GM19455 (cell line): ENCODE measurements around the gene SPAG8.
A peak's percentile ranks its signal among the peaks of the same experiment; 100 is the strongest.

ENCODE experiments used
- ATAC-seq: cut with Tn5 transposase; IDR thresholded peaks from one replicate; pipeline ENCODE4 v1.9.1; 2021; ENCODE audit not compliant: unreplicated experiment

The SPAG8 gene

GRCh38 chr9:35839926-35840325, 27.9 kb upstream of the SPAG8 start:
- no peak for ATAC-seq

DNA sequence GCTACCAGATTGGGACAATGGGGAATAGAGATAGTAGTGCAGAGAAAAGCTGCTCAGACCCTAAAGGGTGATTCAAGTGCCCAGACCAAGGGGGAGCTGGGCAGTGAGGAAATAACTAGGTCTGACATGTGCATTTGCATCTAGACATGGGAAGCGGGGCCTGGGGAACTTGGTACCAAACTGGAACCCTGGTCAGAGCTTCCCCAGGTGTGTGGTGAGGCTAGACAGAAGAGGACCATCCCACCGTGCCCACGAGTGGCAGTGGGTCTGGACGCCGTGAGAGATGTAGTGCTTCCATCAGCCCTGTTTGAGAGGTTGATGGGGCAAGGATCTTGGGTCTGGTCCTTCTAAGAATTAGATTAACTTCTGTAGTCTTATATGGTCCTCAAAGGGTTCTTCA, 24.5 kb upstream of the SPAG8 start:
- no peak for ATAC-seq

DNA sequence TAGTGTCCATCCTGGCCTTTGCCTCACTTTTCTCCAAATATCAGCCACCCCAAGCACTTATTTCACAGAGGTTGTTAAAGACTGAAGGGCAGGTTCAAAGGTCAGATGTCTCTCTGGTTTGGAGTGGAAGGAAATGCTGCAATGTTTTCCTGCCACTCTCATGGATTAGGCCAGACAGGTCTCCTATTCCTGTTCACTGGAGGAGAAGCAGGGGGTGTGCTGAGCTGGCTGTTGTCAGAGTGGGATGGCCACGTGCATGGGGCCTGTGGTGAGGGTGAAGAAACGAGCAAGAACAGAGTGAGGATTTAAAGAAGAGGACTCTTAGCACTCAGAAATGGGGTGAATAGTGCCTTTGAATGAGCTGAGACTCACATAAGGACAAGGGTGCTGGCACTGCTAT, 23.7 kb upstream of the SPAG8 start:
- ATAC-seq, result no peak

GRCh38 chr9:35835216-35835632, 23.2 kb upstream of the SPAG8 start:
- ATAC-seq, result no peak

DNA sequence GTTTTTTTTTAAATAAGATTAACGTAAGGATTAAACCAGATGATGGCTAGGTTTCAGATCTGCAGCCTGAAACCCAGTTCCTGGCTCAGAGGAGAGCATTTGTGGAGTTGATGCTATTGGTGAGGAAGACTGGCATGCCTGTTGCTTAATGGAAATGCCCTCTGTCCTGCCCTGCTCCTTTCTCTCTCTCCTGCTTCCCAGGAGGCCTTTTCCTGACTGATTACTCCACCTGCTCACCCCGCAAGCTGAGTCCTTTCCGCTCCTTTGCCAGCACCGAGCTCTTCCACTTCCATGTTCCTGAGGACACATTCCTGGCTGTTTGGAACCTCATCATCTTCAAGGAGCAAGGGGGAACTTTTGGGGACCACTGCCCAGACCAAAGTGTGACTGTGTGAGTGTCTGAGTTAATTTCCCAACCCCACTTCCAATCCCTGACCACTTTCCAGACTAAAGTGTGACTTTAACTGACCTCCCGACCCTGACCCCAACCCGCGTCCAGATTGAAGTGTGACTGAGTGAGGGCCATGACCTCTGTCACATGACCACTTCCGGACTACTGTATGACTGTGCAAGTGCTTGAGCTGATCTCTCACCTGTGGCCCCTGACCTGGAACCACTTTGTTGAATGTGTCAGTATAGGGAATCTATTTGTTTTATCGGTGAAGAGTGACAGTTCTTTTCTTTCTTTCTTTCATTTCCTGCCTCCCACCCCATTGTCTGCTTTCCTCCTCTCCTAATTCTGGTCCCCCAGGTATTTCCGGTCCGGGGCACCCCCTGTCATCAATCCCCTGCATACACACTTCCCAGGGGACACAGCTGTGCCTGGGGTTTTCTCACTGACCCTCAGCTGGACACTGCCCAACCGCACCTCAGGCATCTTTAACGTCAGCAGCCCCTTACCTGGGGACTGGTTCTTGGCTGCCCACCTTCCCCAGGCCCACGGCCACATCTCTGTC, 22.5 kb upstream of the SPAG8 start:
- no peak for ATAC-seq

- no peak for ATAC-seq
Measured at GRCh38 chr9:35832814-35833213, 20.8 kb upstream of the SPAG8 start.

GRCh38 chr9:35831040-35831439, 19.0 kb upstream of the SPAG8 start:
- ATAC-seq, result no peak

GRCh38 chr9:35829764-35830096, 17.7 kb upstream of the SPAG8 start:
- no peak for ATAC-seq

GRCh38 chr9:35829084-35829763, 17.2 kb upstream of the SPAG8 start, which contains the start of gene TMEM8B:
Gene TMEM8B (plus strand): TSS chr9:35829228. CDS start chr9:35829448, 220 bp downstream.
- ATAC-seq, result peak; percentile 81

DNA sequence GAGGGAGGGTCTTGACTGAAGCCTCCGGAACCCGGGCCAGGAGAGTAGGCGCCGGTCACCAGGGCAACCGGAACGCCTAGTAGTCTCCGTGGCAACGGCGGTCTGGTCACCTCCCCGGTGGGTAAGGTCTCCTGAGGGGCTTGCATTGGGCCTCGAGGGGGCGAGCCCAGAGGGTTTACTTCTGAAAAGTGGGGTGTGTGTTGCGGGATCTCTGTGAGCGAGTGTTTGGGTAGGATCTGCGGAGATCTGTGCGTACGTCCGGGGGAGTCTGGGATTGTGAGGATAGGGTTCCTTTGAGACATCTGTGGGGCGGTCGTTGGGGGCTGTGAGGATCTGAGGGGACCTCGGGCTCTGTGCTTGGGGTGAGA, 16.6 kb upstream of the SPAG8 start, which contains the start of gene FAM221B:
TSS of gene FAM221B (minus strand) at position 17 of the 368 bp plus-strand sequence. CDS start 2,571 bp downstream, outside the sequence.
- ATAC-seq, result no peak

DNA sequence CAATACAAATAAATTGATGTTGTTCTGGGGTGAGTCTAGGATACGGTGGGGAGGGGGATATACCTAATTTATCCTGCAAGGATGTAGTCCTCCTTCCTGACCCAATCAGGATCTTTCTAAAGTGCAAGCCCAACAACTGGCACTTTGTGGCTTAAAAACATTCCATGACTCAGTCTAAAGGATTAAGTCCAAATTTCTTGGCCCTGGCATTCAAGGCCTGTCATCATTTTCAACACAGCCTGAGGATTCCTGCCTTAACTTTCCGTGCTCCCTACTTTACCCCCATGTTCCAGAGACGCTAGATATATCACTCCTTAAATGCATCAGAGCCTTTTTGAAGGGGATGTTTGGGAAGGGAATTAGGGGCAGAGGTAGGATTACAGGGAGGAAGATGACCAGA, 15.4 kb upstream of the SPAG8 start:
- no peak for ATAC-seq

- no peak for ATAC-seq
Measured at GRCh38 chr9:35826071-35826701, 14.1 kb upstream of the SPAG8 start.

DNA sequence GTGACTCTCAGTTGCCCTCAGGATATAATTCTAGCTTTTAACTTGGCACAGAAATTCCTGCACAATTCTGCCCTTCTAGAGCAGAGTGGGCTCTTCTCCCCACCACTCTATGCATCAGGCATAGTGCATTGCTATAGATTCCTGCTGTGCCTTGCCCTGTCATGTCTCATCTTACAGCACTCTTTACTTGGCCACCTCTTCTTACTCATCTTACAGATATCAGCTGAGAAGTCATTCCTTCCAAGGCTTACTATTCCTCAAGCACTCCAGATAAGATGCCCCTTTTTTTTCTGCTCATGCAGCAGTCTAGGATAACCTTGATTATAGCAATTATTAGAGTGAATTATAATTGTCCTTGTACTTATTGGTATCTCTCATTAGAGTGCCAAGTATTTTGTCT, 10.9 kb upstream of the SPAG8 start:
- ATAC-seq, result no peak

DNA sequence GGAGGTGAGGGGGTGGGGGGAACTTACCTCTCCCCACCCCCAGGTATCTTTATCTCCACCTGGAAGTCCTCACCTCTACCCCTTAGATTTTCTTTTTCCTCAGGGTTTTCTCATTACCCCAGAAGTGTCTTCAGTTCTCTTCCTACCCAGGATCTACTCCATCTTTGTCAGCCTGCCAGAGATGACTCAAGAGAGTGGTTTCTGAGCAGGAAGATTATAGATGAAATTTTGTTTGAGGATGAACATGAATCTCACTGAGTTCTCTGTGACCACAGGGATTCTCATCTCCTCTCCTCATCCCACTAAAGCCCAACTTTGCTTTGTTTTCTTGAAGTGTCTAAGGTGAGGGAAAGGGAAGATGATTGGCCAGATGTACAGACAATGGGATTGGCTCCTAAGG, 8.0 kb upstream of the SPAG8 start:
- no peak for ATAC-seq

GRCh38 chr9:35818341-35818740, 6.3 kb upstream of the SPAG8 start:
- no peak for ATAC-seq

- ATAC-seq, result no peak
Measured at GRCh38 chr9:35816708-35817107, 4.6 kb upstream of the SPAG8 start.

DNA sequence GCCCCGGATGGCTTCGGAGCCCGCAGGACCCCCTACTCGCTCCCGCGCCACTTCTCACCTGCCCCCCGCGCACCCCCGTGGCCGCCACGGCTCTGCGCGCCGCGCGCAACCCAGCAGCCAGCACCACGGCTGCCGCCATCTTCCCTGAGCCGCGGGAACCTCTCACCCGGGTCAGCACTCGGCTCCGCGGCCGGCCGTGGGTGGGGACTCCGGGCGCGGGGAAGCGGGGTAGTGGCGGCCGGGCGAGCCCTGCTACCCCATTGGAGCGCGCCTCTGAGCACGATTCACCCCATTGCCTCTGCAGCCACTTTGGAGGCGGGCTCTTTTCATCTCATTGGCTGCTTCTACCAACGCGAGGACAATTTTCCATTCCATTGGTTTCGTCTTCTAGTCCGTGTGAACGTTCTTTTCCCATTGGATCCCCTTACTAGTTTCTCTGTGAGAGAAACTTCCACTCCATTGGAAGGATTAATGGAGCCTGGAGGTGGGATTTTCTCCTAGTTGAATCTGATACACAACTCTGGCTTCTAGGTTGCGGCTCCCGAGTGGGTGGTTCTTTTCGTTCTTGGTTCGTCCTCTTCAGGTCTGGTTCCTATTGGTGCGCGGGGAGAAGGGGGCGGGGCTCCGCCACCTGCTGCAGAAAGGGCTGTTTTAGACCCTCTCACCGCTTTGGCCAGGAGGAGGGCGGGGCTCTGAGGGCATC, 2.9 kb upstream of the SPAG8 start, which contains the start of gene HINT2:
TSS of gene HINT2 (minus strand) at position 202 of the 703 bp plus-strand sequence. CDS start at position 139, 63 bp downstream.
- peak; percentile 70 for ATAC-seq

- ATAC-seq, result peak; percentile 30
Measured at GRCh38 chr9:35814106-35814840, 2.2 kb upstream of the SPAG8 start.

DNA sequence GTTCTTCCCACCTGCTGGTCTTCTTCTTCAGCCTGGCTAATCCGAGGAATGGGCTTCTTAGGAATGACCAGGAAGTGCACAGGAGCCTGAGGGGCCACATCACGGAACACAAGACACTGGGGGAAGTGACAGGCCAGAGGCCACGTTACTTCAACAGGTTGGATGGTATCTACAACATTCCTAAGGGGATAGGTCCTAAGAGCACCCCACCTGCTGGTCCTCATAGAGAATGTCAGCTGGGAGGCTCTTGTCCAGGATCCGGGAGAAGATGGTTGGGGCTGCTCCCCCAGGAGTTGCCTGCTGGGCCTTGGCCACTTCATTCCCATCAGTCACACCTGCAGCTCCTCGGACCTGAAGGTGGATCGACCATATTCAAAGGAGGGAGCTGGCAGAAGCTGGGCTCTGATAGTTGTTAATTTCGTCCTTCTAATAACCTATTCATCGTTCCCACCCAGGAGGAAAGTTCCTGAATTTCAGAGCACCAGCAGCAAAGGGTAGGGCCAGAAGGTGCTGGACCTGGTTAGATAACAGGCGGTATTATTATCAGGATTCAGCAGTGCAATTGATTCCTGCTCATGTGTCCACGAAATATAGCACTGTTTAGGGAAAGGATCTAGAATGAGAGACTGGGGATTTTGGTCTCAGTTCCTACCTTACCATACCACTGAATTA, 1.5 kb upstream of the SPAG8 start:
- ATAC-seq, result no peak
